ENCODE data around the gene TRPV4.

GRCh38 chr12:109797905-109798669 lies 35.1 kb downstream of the TRPV4 start:
- TF ChIP-seq EZH2 (IDR thresholded peaks at IDR 0.05; ENCODE audit: insufficient read depth, low read length) (no peak), CTCF (IDR thresholded peaks at IDR 0.05; ENCODE audit: insufficient read depth, low read depth, low read length) (no peak)

Measured in astrocyte (in vitro differentiated cells and primary cell).